Activated naive CD4-positive, alpha-beta T cell treated with anti-CD3 and anti-CD28 coated beads, Interleukin-2, amount 10 ng/mL, durations not matched to agents 7 days and 5 days (primary cell): ENCODE results near the gene BORCS6.
A peak's percentile ranks its signal among the peaks of the same experiment; 100 is the strongest.
"Not testable (repeated sequence)": the region's sequence is repeated elsewhere in the genome, so short reads cannot be mapped to it uniquely, and the experiment has no call there.

Experiments used
- CTCF ChIA-PET: fragments of 350-600 bp; sonication (Branson Sonifier 250); formaldehyde crosslinking; loops from one replicate; lab custom pipeline; 2021; ENCODE audit warnings: antibody characterized with exemption; lab: Charles Lee
- DNase-seq: peaks from one replicate; pipeline ENCODE4 v3.0.0-alpha.2; 2020
- H3K27ac Mint-ChIP-seq: one replicate; pipeline ENCODE4 v1.8.0; 2021; ENCODE audit warnings: mild to moderate bottlenecking, moderate library complexity, mixed read lengths
- H3K27me3 Mint-ChIP-seq: one replicate; pipeline ENCODE4 v1.8.0; 2021; ENCODE audit warnings: mild to moderate bottlenecking, mixed read lengths
- H3K36me3 Mint-ChIP-seq: one replicate; pipeline ENCODE4 v1.8.0; 2021; ENCODE audit warnings: mixed read lengths
- H3K4me1 Mint-ChIP-seq: one replicate; pipeline ENCODE4 v1.8.0; 2021; ENCODE audit warnings: mixed read lengths
- H3K4me3 Mint-ChIP-seq: one replicate; pipeline ENCODE4 v1.8.0; 2021; ENCODE audit warnings: mild to moderate bottlenecking, moderate library complexity, mixed read lengths
- H3K9me3 Mint-ChIP-seq: one replicate; pipeline ENCODE4 v1.8.0; 2021; ENCODE audit warnings: mixed read lengths

The BORCS6 gene

GRCh38 chr17:8222630-8223355 lies 32.8 kb upstream of the BORCS6 start:
- CTCF ChIA-PET, result interaction anchor here (1.0 to 5.9 kb wide), 7 partner anchors 14 to 103 kb away, joined by 3 to 38 read pairs (median 8); partner anchors contain the start of genes CTC1 and PFAS
- Mint-ChIP-seq H3K27me3 (peaks cover 15% of the 10 kb centered on the region), H3K4me1 (peaks cover 69% of the 10 kb centered on the region), H3K36me3 (peaks cover 45% of the 10 kb centered on the region), H3K9me3 (no peaks in the 10 kb centered on the region), H3K27ac (peak overlapping the region; percentile 100), H3K4me3 (peak overlapping the region; percentile 96)
- DNase-seq, result peak; percentile 93

- CTCF ChIA-PET, result interaction anchor here (1.0 to 5.9 kb wide), 6 partner anchors 12 to 103 kb away, joined by 3 to 38 read pairs (median 9); partner anchors contain the start of genes AURKB, CTC1 and PFAS
- DNase-seq, result no peak
- H3K4me1 Mint-ChIP-seq, result peaks cover 64% of the 10 kb centered on the region
- H3K27ac Mint-ChIP-seq, result peak overlapping the region; percentile 100
- peaks cover 15% of the 10 kb centered on the region for H3K27me3 Mint-ChIP-seq
- no peaks in the 10 kb centered on the region for H3K9me3 Mint-ChIP-seq
- H3K4me3 Mint-ChIP-seq, result peak overlapping the region; percentile 96
- peaks cover 40% of the 10 kb centered on the region for H3K36me3 Mint-ChIP-seq
These were observed 32.3 kb upstream of the BORCS6 start for GRCh38 chr17:8222380-8222629.

GRCh38 chr17:8221663-8222379 lies 31.8 kb upstream of the BORCS6 start:
- CTCF ChIA-PET, result interaction anchor here (0.7 to 5.9 kb wide), 9 partner anchors 11 to 102 kb away, joined by 3 to 38 read pairs (median 5); partner anchors contain the start of genes AURKB, CTC1, PFAS and SLC25A35
- Mint-ChIP-seq H3K9me3 (no peaks in the 10 kb centered on the region), H3K4me3 (peak overlapping the region; percentile 96), H3K4me1 (peaks cover 59% of the 10 kb centered on the region), H3K36me3 (peaks cover 35% of the 10 kb centered on the region), H3K27me3 (peaks cover 15% of the 10 kb centered on the region), H3K27ac (peak overlapping the region; percentile 100)
- DNase-seq, result peak; percentile 90

GRCh38 chr17:8220783-8221662 lies 31.0 kb upstream of the BORCS6 start:
- peaks cover 29% of the 10 kb centered on the region for H3K36me3 Mint-ChIP-seq
- no peaks in the 10 kb centered on the region for H3K9me3 Mint-ChIP-seq
- CTCF ChIA-PET, result interaction anchor here (0.7 to 5.9 kb wide), 9 partner anchors 11 to 101 kb away, joined by 3 to 38 read pairs (median 5); partner anchors contain the start of genes AURKB, CTC1, PFAS and SLC25A35
- DNase-seq, result peak; percentile 84
- peaks cover 51% of the 10 kb centered on the region for H3K4me1 Mint-ChIP-seq
- peak overlapping the region; percentile 96 for H3K4me3 Mint-ChIP-seq
- H3K27me3 Mint-ChIP-seq, result peaks cover 15% of the 10 kb centered on the region
- H3K27ac Mint-ChIP-seq, result peak overlapping the region; percentile 100

GRCh38 chr17:8214000-8214399 lies 24.0 kb upstream of the BORCS6 start:
- DNase-seq, H3K27ac Mint-ChIP-seq, H3K9me3 Mint-ChIP-seq, H3K4me3 Mint-ChIP-seq: not testable (repeated sequence)
- CTCF ChIA-PET, result interaction anchor here (0.9 kb wide), 1 partner anchor 13 kb away, joined by 3 read pairs; no protein-coding TSS in a partner anchor
- Mint-ChIP-seq H3K36me3 (peaks cover 16% of the 10 kb centered on the region), H3K27me3 (peaks cover 11% of the 10 kb centered on the region), H3K4me1 (peaks cover 23% of the 10 kb centered on the region)

- no peak for DNase-seq
- CTCF ChIA-PET, result no interaction called here
- Mint-ChIP-seq H3K27me3 (peaks cover 11% of the 10 kb centered on the region), H3K36me3 (peaks cover 17% of the 10 kb centered on the region), H3K9me3 (no peaks in the 10 kb centered on the region), H3K4me3 (no peak overlapping the region), H3K27ac (no peak overlapping the region), H3K4me1 (peaks cover 30% of the 10 kb centered on the region)
These were observed 22.6 kb upstream of the BORCS6 start for GRCh38 chr17:8212312-8213180.

- peaks cover 44% of the 10 kb centered on the region for H3K4me1 Mint-ChIP-seq
- CTCF ChIA-PET, result interaction anchor here (0.6 to 1.5 kb wide), 4 partner anchors 10 to 1300 kb away, joined by 3 to 9 read pairs (median 3); no protein-coding TSS in a partner anchor
- H3K27me3 Mint-ChIP-seq, result peaks cover 11% of the 10 kb centered on the region
- H3K27ac Mint-ChIP-seq, result peak overlapping the region; percentile 94
- DNase-seq, result no peak
- H3K9me3 Mint-ChIP-seq, result no peaks in the 10 kb centered on the region
- H3K4me3 Mint-ChIP-seq, result peak overlapping the region; percentile 87
- H3K36me3 Mint-ChIP-seq, result peaks cover 31% of the 10 kb centered on the region
These were observed 20.9 kb upstream of the BORCS6 start for GRCh38 chr17:8210761-8211458.

GRCh38 chr17:8209907-8210760 lies 20.2 kb upstream of the BORCS6 start, which contains the start of gene AURKB:
TSS of gene AURKB (minus strand) at chr17:8210575. CDS start at chr17:8210224, 351 bp downstream.
- Mint-ChIP-seq H3K36me3 (peaks cover 33% of the 10 kb centered on the region), H3K4me1 (peaks cover 46% of the 10 kb centered on the region), H3K9me3 (no peaks in the 10 kb centered on the region), H3K27me3 (peaks cover 11% of the 10 kb centered on the region), H3K4me3 (peak within 1 kb of the TSS; percentile 87), H3K27ac (peak within 1 kb of the TSS; percentile 94)
- DNase-seq, result peak; percentile 97
- CTCF ChIA-PET, result interaction anchor here (0.6 to 1.5 kb wide), 4 partner anchors 11 to 1299 kb away, joined by 3 to 9 read pairs (median 3); no protein-coding TSS in a partner anchor

GRCh38 chr17:8206536-8206935 lies 16.6 kb upstream of the BORCS6 start:
- Mint-ChIP-seq H3K27me3 (peaks cover 4% of the 10 kb centered on the region), H3K9me3 (no peaks in the 10 kb centered on the region), H3K4me3 (no peak overlapping the region), H3K27ac (peak overlapping the region; percentile 19), H3K36me3 (peaks cover 53% of the 10 kb centered on the region), H3K4me1 (peaks cover 53% of the 10 kb centered on the region)
- CTCF ChIA-PET, result interaction anchor here (1.2 kb wide), 1 partner anchor 18 kb away, joined by 3 read pairs; no protein-coding TSS in a partner anchor
- no peak for DNase-seq

GRCh38 chr17:8204761-8205555 lies 15.0 kb upstream of the BORCS6 start:
- Mint-ChIP-seq H3K4me1 (peaks cover 54% of the 10 kb centered on the region), H3K4me3 (no peak overlapping the region), H3K27me3 (no peaks in the 10 kb centered on the region), H3K9me3 (no peaks in the 10 kb centered on the region), H3K27ac (no peak overlapping the region), H3K36me3 (peaks cover 57% of the 10 kb centered on the region)
- no peak for DNase-seq
- CTCF ChIA-PET, result no interaction called here
